GM19463 (cell line): ENCODE measurements around the gene FAM180A.
"Not testable (repeated sequence)": the region's sequence is repeated elsewhere in the genome, so short reads cannot be mapped to it uniquely, and the experiment has no call there.

Experiments
- ATAC-seq: cut with Tn5 transposase; IDR thresholded peaks from one replicate; pipeline ENCODE4 v1.9.1; 2021; ENCODE audit warnings: mild to moderate bottlenecking, moderate library complexity; ENCODE audit not compliant: unreplicated experiment

FAM180A gene

DNA sequence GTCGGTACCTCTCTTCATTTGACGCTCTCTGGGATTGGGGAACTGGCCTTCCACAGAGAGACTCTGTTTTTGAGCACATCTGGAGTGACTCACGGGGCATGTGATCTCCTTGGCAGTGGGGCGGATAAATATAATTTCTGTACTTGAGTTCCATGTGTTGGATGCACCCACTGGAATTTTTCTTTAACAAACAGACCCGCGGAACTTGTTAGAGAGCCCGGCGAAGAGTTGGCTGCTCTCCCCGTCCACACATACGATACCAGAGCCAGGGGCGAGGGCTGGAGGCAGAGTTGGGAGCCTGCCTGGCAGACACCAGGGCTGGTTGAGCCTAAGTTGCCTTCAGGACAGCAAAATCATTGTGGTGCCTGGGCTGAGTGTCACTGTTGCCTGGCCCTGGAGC, at the start of gene FAM180A:
Gene FAM180A, minus strand, starts transcription at position 44 of the 400 bp plus-strand sequence. CDS start 233 bp downstream, outside the sequence.
- ATAC-seq = no peak

DNA sequence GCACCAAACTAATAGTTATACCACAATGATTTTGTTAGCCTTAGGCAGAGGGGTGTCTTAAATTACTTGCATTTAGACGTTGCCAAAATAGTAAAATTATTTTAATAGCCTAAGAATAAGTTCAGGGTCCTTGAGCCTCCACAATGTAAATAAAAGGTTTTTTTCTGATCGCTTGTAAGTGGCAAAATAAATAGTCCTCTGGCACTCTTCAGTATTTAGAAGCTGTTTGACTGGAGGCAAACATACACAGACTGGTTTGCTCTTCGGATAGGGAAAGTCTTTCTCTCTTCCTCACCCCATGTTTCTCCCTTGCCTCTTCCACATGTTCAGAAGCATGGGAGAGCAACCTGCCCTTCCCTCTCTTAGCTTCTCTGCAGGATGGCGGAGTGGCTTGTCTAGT, 49.5 kb upstream of the FAM180A start:
- ATAC-seq = no peak

DNA sequence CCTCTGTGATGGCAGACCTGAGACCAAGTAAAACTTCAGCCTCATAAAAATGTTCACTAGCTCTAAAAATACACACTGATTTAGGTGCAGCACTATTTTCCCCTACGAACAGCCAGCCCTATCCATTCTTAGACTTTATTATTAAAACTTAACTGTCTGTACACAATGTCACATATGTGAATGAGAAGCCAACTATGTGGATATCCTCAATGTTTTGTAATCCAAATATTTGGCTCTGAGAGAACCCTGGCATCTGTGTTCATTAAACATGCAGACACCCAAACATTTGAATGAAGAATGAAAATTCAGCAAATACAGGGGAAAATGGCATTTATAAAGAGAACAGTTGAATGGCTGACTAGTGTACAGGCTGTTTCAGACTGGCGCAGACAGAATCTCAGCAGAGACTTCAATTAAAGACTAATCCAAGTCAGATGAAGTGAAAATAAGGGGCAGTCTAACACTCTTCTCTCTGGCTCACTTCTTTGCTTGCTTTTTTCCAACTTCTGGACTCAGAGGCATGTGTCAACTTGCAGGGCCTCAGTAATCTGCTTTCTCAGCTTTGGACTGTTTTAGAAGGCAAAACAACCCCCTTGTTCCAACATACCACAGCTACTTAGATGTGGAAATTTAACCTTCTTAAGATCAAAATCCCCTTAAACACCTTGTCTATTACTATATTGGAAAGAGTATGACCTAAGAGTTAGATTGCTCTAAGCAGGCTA, 47.4 kb upstream of the FAM180A start:
- no peak for ATAC-seq

DNA sequence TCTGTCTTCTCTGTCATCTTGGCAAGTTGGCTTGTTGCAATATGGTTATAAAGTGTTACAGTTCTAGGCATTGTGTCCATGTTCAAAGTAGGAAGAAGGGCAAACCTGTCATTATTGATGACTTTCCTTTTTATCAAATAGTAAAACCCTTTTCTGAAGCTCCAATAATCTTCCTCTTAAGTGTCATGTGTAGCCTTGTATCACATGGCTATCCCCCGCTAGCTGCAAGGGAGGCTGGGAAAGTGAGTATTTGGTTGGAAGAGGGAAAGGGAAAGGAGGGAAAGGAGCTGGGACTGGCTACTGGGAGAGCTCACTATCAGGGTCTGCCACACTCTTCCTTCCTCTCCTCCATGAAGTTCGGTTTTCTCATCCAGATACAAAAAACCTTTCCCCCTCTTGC, 45.2 kb upstream of the FAM180A start:
- no peak for ATAC-seq

DNA sequence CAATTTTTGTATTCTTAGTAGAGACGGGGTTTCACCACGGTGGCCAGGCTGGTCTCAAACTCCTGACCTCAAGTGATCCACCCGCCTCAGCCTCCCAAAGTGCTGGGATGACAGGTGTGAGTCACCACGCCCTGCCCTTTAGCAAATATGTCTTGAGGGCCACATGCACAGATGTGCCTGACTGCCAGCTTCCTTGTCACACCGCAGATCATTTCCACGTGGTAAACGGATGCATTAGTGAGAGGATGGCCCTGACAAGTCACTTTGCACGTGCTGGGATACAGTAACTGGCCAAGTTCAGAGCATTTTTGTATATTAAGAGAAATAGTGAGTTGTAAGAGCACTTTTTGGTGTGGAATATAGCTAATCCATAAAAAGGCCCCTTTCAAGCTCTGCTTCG, 44.3 kb upstream of the FAM180A start:
- ATAC-seq = no peak

DNA sequence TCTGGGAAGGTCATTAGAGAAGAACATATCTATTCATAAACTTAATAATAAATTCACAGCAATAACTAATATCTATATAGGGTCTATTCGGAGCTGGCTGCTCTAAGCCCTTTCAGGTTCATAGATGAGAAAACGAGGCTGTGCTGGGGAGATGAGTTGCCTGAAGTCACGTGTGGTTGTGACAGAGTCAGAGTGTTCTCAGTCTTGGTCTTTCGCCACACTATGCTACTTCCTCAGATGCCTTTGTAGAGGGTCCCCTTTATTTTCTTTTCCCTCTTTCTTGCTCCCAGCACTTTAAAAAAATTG, 43.7 kb upstream of the FAM180A start:
- no peak for ATAC-seq

DNA sequence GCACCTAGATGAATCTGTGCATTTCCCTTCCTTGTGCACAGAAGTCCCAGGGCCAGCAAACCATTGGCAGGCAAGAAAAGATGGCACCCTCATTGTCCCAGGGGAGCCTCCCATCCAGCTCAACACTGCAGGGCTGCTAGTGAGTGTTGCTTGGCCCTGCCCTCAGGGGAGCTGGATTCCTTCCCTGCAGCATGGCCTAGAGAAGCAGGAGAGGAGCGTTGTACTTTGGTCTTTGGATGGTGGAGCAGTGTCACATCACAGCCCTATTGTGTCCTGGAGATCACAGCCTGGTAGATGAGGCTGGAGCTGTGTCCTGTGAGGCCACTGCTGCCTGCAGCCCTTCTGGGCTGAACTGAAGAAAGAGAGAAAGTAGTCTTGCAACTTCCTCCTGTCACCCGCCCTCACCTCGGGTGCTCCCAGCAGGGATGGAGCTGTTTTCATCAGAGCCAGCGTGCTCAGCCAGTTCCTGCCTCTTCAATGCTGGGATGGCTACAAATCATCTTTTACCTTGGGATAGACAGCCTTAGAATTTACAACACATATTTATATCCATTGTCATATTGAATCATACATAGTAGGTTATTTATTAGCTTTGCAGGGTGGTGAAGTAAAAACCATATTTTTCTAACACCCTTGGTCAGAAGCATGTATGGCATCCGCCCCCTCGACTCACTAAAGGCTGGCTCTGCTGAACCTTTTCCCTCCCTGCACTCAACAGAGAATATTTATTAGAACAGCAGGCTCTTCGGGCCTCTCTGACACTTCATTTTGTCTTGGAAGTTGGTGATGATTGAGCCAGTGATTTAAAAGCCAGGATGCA, 43.1 kb upstream of the FAM180A start:
- ATAC-seq = no peak

DNA sequence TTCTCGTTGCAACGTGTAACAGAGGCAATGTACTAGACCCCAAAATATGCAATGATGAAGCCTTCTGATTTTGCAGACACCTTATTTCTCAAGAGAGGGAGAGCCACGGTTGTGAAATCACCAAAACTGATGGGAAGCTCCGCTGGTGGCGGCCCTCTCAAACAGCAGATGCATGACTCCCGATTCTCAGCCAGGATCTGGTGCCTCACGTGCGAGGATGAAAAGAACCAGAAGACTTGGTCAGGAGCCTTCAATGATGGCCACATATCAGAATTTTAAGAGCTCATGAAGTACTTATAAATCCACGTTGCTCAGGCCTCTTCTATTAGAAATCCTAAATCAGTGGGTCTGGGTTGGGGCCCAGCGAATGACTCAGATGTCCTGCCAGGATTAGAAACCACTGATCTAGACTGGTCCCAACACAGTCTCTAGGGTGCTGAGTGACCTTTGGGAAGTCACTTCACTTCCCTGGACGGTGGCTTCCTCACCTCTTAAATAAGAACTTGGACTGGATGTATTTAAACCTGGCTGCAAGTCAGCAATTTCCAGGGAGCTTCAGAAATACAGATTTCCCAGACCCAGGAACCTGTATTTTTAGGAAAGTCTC, 41.9 kb upstream of the FAM180A start:
- no peak for ATAC-seq

DNA sequence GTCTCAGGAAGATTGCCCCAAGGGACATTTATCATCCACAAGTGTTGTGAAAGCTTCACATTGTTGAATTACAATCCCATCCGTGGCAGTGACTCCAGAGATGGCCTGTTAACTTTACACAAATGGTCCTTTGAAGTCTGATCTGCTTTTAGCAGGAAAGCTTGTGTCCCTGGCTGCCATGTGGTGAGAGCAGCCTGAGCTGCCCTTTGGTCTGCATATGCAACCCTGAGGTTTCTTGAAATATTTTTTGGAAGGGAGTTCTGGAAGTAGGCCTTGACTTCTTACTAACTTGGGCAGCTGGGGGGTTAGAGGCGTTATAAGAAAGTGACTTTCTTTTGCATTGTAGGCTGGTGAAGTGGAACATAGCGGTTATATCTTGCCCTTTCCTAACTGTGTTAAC, 41.3 kb upstream of the FAM180A start:
- no peak for ATAC-seq

DNA sequence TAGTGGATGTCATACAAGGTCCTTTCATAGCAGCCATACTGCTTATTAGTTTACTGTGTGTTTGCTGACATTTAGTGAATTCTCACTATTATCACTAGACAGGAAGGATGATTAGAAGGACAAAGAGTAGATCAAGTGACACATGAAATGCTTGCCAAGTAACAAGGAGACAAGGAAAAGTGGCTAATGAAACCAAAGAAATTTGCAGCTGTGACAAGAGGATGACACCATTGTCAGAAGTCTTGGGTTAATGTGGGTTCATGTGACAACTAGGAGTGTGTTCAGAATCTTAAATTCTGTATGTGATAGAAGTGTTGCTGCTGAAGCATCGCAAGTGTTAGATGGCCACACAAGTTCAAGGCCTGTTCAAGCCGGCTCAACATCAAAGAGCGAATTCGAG, 40.8 kb upstream of the FAM180A start:
- no peak for ATAC-seq

DNA sequence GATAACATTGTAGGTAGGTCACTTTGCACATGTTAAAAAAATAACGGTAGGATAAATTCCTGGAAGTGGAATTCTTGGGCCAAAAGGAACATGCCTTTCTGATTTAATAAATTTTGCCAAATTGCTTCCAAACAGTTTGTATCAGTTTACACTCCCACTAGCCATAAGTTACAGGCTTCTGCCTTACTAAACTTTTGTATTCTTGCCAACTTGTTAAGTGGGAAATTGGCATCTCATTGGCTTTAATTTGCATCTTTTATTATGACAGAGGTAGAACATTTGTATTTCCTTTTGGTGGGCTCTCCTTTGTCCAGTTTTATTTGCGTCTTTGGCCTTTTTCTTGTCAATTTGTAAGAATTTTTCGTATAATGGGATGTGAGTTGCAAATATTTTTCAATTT, 38.3 kb upstream of the FAM180A start:
- ATAC-seq = no peak

DNA sequence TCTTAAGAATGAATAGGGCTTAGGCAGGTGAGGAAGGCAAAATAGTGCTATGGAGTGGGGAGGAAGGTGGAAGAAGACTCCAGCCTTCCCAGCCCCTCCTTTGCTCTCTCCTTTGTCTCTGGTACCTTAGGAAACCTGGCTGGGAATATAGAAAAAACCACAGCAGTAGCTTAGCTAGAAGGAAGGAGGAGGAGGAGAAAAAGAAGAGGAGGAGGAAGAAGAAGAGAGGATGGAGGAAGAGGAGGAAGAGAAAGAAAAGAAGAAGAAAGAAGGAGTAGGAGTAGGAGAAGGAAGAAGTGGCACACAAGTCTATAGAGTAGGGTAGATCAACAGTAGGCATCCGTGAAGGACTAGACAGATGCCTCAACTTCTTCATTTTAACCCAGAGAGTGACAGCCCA, 36.5 kb upstream of the FAM180A start:
- no peak for ATAC-seq

DNA sequence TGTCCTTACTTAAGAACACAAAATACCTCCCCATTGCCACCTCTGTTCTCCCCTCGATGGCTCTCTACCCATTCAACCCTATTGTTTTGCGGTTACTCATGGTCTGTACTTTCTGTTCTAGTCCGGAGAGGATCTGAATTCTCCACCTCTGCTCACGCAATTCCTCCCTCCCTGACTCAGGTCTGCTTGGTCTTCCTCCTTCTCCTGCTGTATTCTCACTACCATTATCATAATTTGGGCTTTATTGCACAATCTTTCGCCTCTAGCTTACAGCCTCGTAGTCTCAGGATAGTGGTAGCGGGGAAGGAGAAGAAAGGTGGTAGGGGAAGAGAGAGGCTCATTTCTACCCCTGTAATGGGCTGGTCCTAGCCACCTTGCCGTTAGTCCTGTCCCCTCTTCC, 35.4 kb upstream of the FAM180A start:
- ATAC-seq = no peak

DNA sequence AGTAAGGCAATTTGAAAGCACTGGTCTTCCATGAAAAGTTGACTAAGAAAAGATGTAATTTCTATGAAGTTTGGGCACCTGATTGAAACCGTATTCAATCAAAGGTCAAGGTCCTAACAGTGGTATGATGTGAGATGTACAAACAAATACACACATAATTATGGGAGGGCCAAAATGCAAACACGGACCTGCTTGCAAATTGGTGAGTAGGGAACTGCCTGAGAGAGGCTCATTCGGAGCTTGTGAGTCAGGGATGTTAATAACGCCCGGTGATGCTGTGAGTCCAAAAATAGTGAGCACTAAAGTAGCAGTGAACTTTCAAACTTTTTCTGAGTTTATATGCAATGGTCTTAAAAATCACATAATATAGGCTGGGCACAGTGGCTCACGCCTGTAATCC, 34.2 kb upstream of the FAM180A start:
- no peak for ATAC-seq

DNA sequence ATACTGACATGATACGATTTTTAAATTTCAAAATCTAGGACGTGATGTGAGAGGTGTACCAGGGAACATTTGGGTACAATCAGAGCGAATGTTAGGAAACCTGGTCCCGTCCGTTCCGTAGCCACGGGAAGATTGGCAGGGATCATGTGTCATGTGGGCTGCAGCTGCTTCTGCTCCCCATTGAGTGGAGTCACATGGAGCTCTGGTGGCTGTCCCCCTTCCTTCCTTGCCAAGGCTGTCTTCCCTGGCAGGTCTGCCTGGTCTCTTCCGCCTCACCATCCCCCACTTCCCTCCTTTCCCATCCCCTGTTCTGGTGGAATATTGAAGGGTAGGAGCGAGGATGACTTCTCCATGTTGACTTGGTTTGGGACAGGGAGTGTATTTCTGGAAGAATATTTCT, 33.8 kb upstream of the FAM180A start:
- ATAC-seq = no peak

DNA sequence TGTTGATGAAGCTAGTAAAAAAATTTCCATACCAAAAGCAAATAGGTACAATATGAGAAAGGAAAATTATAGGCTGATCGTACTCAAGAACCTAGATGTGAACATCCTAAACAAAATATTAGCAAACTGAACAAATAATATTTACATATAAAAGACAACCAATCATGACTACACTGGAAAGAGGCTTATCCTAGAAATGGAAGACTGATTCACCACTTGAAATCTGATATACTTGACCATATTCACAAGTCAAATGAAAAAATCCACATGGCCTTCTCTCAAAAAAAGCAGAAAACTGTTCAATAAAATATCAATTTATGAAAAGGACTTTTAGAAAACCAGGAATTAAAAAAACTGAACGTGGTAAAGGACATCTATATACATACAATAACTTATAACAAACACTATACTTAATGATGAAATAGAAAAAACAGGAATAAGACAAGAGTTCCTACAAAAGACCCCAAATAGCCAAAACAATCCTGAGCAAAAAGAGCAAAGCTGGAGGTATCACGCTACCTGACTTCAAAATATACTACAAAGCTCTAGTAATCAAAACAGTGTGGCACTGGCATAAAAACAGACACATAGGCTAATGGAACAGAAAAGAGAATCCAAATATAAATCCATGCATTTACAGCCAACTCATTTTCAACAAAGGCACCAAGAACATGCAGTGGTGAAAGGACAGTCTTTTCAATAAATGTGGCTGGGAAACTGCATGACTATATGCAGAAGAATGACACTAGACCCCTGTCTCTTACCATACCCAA, 29.2 kb upstream of the FAM180A start:
- no peak for ATAC-seq

DNA sequence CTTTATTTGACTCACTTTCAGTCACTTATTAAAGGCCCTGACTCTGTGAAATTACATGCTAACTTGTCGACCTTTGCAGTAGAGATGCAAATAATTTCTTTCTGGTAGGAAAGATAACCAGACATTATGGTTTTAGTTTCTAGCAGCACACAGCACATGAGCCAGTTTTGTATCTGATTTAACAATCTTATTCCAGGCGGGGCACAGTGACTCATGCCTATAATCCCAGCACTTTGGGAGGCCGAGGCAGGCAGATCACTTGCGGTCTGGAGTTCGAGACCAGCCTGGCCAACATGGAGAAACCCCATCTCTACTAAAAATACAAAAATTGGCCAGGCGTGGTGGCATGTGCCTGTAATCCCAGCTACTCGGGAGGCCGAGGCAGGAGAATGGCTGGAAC, 27.3 kb upstream of the FAM180A start:
- ATAC-seq = not testable (repeated sequence)

DNA sequence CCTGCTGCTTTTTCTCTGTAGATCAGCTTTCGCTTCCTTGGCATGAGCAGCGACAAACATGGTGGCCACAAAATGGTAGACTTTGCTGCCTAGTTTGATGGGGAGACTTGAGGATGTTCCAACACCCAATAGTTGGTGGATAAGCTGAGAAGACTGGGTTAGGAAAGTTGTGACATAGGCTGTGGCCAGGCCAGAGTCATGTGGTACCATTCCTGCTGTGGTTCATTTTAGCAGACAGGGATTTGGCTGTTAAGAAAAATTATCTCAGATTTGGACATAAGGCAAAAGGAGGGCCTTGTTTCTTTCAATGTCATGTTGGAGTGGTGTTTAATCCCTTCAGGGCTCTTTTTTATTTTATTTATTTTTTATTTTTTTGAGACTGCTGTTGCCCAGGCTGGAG, 26.6 kb upstream of the FAM180A start:
- ATAC-seq = no peak

DNA sequence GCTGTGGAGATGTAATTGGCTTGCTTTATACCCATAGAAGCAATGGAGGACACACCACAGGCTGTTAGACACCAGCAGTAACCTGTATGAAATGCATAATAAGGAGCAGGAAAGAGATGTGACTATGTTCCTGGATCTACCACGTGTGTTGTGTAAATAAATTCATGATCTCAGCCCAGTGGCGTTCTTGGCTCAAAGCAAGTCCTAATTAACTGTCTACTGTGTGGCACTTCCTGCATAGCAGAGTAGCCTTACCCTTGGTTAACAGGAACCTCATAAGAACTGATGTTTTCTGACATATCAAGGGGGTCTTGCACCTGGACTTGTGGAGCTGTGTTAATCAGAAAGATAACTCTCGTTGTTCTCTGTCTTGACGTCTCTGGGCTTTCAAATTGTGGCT, 25.7 kb upstream of the FAM180A start:
- ATAC-seq = no peak

DNA sequence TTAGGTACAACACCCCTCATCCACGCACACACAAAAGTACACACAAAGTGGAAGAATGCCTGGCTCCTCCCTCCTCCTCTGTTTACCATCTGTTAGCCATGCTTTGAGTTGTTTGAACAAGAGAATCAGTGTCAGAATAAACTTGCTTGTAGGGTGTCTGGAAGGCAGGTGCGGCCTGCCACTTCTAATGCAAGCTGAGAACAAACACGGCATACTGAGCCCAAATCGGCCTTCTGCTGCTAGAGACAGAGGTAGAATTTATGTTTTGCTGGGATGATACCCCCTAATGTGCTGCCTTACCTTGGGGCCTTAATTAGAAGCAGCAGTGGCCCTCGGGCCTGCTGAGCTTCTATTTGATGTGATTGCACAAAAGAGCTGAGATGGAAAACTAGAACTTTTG, 24.9 kb upstream of the FAM180A start:
- no peak for ATAC-seq

DNA sequence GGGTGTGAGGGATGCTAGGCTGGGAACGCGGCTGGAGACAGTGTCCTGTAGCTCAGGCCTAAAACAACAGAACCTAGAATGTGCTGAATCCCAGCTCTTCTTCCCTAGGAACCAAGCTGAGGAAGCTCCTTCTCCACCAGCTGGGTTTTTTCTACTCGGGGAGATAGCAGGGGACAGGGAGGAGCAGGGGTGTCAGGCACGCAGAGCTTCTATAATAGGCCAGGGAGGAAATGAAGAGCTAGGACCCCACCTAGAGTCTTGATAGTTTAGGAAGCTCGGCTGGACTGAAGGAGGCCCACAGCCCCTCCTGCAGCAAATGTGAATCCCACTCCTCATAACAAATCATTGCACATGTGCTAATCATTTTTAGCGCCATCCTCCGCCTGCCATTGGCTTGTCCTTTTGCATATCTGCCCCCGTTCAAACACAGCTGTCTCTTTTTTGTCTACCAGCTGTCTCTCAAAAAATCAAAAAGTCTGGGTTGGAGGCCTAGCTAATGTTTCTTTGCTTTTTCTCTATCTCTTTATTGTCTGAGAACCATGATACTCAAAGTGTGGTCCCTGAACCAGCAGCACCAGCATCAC, 24.1 kb upstream of the FAM180A start:
- ATAC-seq = no peak
